GM21528 (cell line): ENCODE data around the gene MTUS2.

Source experiments
- ATAC-seq: cut with Tn5 transposase; IDR thresholded peaks from one replicate; pipeline ENCODE4 v1.9.1; 2021; ENCODE audit warnings: mild to moderate bottlenecking, moderate library complexity; ENCODE audit not compliant: unreplicated experiment, low FRiP score

The MTUS2 gene

GRCh38 chr13:29020314-29020713 lies 200.2 kb downstream of the MTUS2 start:
- no peak for ATAC-seq

- no peak for ATAC-seq
Observed at GRCh38 chr13:29021311-29021710, 201.2 kb downstream of the MTUS2 start.

GRCh38 chr13:29021717-29022116 lies 201.6 kb downstream of the MTUS2 start:
- no peak for ATAC-seq

GRCh38 chr13:29022410-29022809 lies 202.3 kb downstream of the MTUS2 start:
- ATAC-seq = no peak

- ATAC-seq = no peak
Observed at GRCh38 chr13:29022968-29023367, 202.8 kb downstream of the MTUS2 start.

- ATAC-seq = no peak
Observed at GRCh38 chr13:29024783-29025182, 204.6 kb downstream of the MTUS2 start.

- no peak for ATAC-seq
Observed at GRCh38 chr13:29028868-29029267, 208.7 kb downstream of the MTUS2 start.

GRCh38 chr13:29038700-29039099 lies 218.6 kb downstream of the MTUS2 start:
- no peak for ATAC-seq

GRCh38 chr13:29039212-29039611 lies 219.1 kb downstream of the MTUS2 start:
- ATAC-seq = no peak

- ATAC-seq = no peak
Observed at GRCh38 chr13:29046588-29046987, 226.4 kb downstream of the MTUS2 start.

- no peak for ATAC-seq
Observed at GRCh38 chr13:29049524-29049923, 229.4 kb downstream of the MTUS2 start.

GRCh38 chr13:29050719-29051118 lies 230.6 kb downstream of the MTUS2 start:
- ATAC-seq = no peak

GRCh38 chr13:29059800-29060199 lies 239.7 kb downstream of the MTUS2 start:
- no peak for ATAC-seq

GRCh38 chr13:29065142-29065541 lies 245.0 kb downstream of the MTUS2 start:
- ATAC-seq = no peak

- no peak for ATAC-seq
Observed at GRCh38 chr13:29067306-29067945, 247.3 kb downstream of the MTUS2 start.

- no peak for ATAC-seq
Observed at GRCh38 chr13:29073755-29074154, 253.6 kb downstream of the MTUS2 start.

GRCh38 chr13:29077051-29077813 lies 257.1 kb downstream of the MTUS2 start:
- no peak for ATAC-seq

- ATAC-seq = peak; percentile 78
Observed at GRCh38 chr13:29081036-29081435, 260.9 kb downstream of the MTUS2 start.

GRCh38 chr13:29081697-29082440 lies 261.7 kb downstream of the MTUS2 start:
- ATAC-seq = no peak

- no peak for ATAC-seq
Observed at GRCh38 chr13:29099781-29100406, 279.8 kb downstream of the MTUS2 start.

- ATAC-seq = no peak
Observed at GRCh38 chr13:29100758-29101157, 280.6 kb downstream of the MTUS2 start.
